HEK293 (cell line): ENCODE measurements around the gene IFT52.

Experiments
- CTCF ChIA-PET: fragments of 350-600 bp; formaldehyde crosslinking; extraction: SDS; loops from one replicate; lab custom pipeline; 2021; ENCODE audit warnings: antibody characterized with exemption; lab: Yijun Ruan, JAX
- POLR2A ChIA-PET: fragments of 300-600 bp; formaldehyde crosslinking; extraction: SDS; loops from one replicate; lab custom pipeline; 2020; ENCODE audit warnings: antibody characterized with exemption, inconsistent platforms; lab: Yijun Ruan, JAX
- H3K27ac ChIP-seq: fragments of 200-500 bp; sonication (Bioruptor generic); 2 replicates; pipeline ENCODE4 v1.5.1; 2014; ENCODE audit warnings: low read depth, low read length, control low read depth, inconsistent platforms; ENCODE audit errors: extremely low read depth
- H3K36me3 ChIP-seq, 2 experiments: fragments of 200-500 bp in 1 of 2; sonication (Bioruptor generic) in 1 of 2; 1 replicate in 1 of 2; 2 replicates in 1 of 2; pipeline ENCODE4 v1.5.1; 2014 to 2017; ENCODE audit warnings: inconsistent platforms in 2 of 2, low read length in 2 of 2; ENCODE audit not compliant: control insufficient read depth in 2 of 2, insufficient read depth in 1 of 2
- H3K4me1 ChIP-seq: fragments of 200-500 bp; sonication (Bioruptor generic); 2 replicates; pipeline ENCODE4 v1.5.1; 2014; ENCODE audit warnings: mild to moderate bottlenecking, low read length, inconsistent platforms; ENCODE audit not compliant: control insufficient read depth, insufficient read depth
- H3K4me3 ChIP-seq: 2 replicates; pipeline ENCODE4 v1.5.1; 2011; ENCODE audit warnings: low read depth, mild to moderate bottlenecking, control low read depth, low read length, moderate library complexity
- H3K9me3 ChIP-seq: fragments of 200-500 bp; sonication (Bioruptor generic); 2 replicates; pipeline ENCODE4 v1.5.1; 2014; ENCODE audit warnings: low read depth, low read length, inconsistent platforms; ENCODE audit not compliant: control insufficient read depth, insufficient read depth
- GLI2 ChIP-seq: fragments of 450-650 bp; formaldehyde crosslinking; IDR thresholded peaks from 2 replicates; pipeline ENCODE4; 2017; ENCODE audit warnings: missing biosample characterization, missing genetic modification characterization, low read depth, borderline replicate concordance
- MEIS1 ChIP-seq: sonication (generic); formaldehyde crosslinking; IDR thresholded peaks from 2 replicates; pipeline ENCODE4 v1.8.1; 2022; ENCODE audit warnings: missing genetic modification reagents, mild to moderate bottlenecking, borderline replicate concordance
- MZF1 ChIP-seq: fragments of 450-650 bp; formaldehyde crosslinking; IDR thresholded peaks from 2 replicates; pipeline ENCODE4 v1.5.1; 2017; ENCODE audit warnings: missing biosample characterization, missing genetic modification characterization, borderline replicate concordance
- PRDM6 ChIP-seq: fragments of 450-650 bp; formaldehyde crosslinking; IDR thresholded peaks from 2 replicates; pipeline ENCODE4 v1.5.1; 2017; ENCODE audit warnings: missing biosample characterization, missing genetic modification characterization
- SALL2 ChIP-seq: fragments of 450-650 bp; formaldehyde crosslinking; IDR thresholded peaks from 2 replicates; pipeline ENCODE4 v1.5.0; 2017; ENCODE audit warnings: missing biosample characterization, mild to moderate bottlenecking, missing genetic modification characterization, borderline replicate concordance
- SETDB1 ChIP-seq: IDR thresholded peaks from one replicate; pipeline ENCODE4 v1.6.1; 2017; ENCODE audit warnings: mild to moderate bottlenecking, low read length, moderate library complexity, mixed read lengths; ENCODE audit not compliant: insufficient read length
- SP2 ChIP-seq: fragments of 450-650 bp; formaldehyde crosslinking; IDR thresholded peaks from 2 replicates; pipeline ENCODE4 v1.5.1; 2016; ENCODE audit warnings: missing biosample characterization, missing genetic modification characterization
- ZBTB8A ChIP-seq: fragments of 450-650 bp; formaldehyde crosslinking; IDR thresholded peaks from 2 replicates; pipeline ENCODE4 v1.5.1; 2016; ENCODE audit warnings: missing biosample characterization, missing genetic modification characterization
- ZNF140 ChIP-seq: fragments of 450-650 bp; formaldehyde crosslinking; IDR thresholded peaks from 2 replicates; pipeline ENCODE4 v1.5.1; 2016; ENCODE audit warnings: missing biosample characterization, missing genetic modification characterization
- ZNF394 ChIP-seq: fragments of 450-650 bp; formaldehyde crosslinking; IDR thresholded peaks from 2 replicates; pipeline ENCODE4 v1.5.1; 2016; ENCODE audit warnings: missing biosample characterization, missing genetic modification characterization, mild to moderate bottlenecking, moderate library complexity, borderline replicate concordance
- ZNF423 ChIP-seq: fragments of 450-650 bp; formaldehyde crosslinking; IDR thresholded peaks from 2 replicates; pipeline ENCODE4 v1.5.1; 2016; ENCODE audit warnings: missing biosample characterization, missing genetic modification characterization
- ZNF433 ChIP-seq: fragments of 450-650 bp; formaldehyde crosslinking; IDR thresholded peaks from 2 replicates; pipeline ENCODE4 v1.5.1; 2016; ENCODE audit warnings: missing biosample characterization, missing genetic modification characterization, low read depth
- ZNF473 ChIP-seq: fragments of 450-650 bp; formaldehyde crosslinking; IDR thresholded peaks from 2 replicates; pipeline ENCODE4 v1.5.1; 2017; ENCODE audit warnings: missing biosample characterization, missing genetic modification characterization
- ZNF558 ChIP-seq: fragments of 450-650 bp; formaldehyde crosslinking; IDR thresholded peaks from 2 replicates; pipeline ENCODE4 v1.5.1; 2016; ENCODE audit warnings: missing biosample characterization, missing genetic modification characterization
- ZNF639 ChIP-seq: fragments of 450-650 bp; formaldehyde crosslinking; IDR thresholded peaks from 2 replicates; pipeline ENCODE4 v1.5.1; 2016; ENCODE audit warnings: missing biosample characterization, missing genetic modification characterization
- ZNF76 ChIP-seq: fragments of 450-650 bp; formaldehyde crosslinking; IDR thresholded peaks from 2 replicates; pipeline ENCODE4; 2016; ENCODE audit warnings: low read depth, missing biosample characterization, missing genetic modification characterization, borderline replicate concordance
- ZNF776 ChIP-seq: fragments of 450-650 bp; formaldehyde crosslinking; IDR thresholded peaks from 2 replicates; pipeline ENCODE4 v1.5.0; 2017; ENCODE audit warnings: missing biosample characterization, missing genetic modification characterization, borderline replicate concordance
- ZSCAN16 ChIP-seq: fragments of 450-650 bp; formaldehyde crosslinking; IDR thresholded peaks from 2 replicates; pipeline ENCODE4 v1.5.1; 2016; ENCODE audit warnings: missing biosample characterization, missing genetic modification characterization
- TF ChIP-seq, protein P1 (sequence below): fragments of 450-650 bp; formaldehyde crosslinking; IDR thresholded peaks from 2 replicates; pipeline ENCODE4 v1.5.1; 2016; ENCODE audit warnings: missing biosample characterization, missing genetic modification characterization, low read depth
- TF ChIP-seq, protein P2 (sequence below): fragments of 450-650 bp; formaldehyde crosslinking; conservative IDR thresholded peaks from 2 replicates; pipeline ENCODE4 v1.5.1; 2016; ENCODE audit warnings: low read depth, missing biosample characterization, missing genetic modification characterization

Gene IFT52

GRCh38 chr20:43636429-43636828 lies 45.7 kb downstream of the IFT52 start (continued):
- TF ChIP-seq SALL2 (tag by site-specific recombination) (no peak), ZNF776 (tag by site-specific recombination) (no peak), SP2 (tag by site-specific recombination) (no peak), PRDM6 (tag by site-specific recombination) (no peak), GLI2 (no peak)
- TF ChIP-seq, protein P1, sequence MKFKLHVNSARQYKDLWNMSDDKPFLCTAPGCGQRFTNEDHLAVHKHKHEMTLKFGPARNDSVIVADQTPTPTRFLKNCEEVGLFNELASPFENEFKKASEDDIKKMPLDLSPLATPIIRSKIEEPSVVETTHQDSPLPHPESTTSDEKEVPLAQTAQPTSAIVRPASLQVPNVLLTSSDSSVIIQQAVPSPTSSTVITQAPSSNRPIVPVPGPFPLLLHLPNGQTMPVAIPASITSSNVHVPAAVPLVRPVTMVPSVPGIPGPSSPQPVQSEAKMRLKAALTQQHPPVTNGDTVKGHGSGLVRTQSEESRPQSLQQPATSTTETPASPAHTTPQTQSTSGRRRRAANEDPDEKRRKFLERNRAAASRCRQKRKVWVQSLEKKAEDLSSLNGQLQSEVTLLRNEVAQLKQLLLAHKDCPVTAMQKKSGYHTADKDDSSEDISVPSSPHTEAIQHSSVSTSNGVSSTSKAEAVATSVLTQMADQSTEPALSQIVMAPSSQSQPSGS (tag by site-specific recombination): no peak

GRCh38 chr20:43642548-43642947 lies 51.8 kb downstream of the IFT52 start:
- ChIA-PET POLR2A (no interaction called here), CTCF (no interaction called here)
- no peak overlapping the region for H3K27ac ChIP-seq
- no peaks in the 10 kb centered on the region for H3K9me3 ChIP-seq
- H3K4me1 ChIP-seq: no peaks in the 10 kb centered on the region
- peaks cover 13 to 55% of the 10 kb centered on the region in 2 experiments; a peak in 2 of 3 replicates for H3K36me3 ChIP-seq
- TF ChIP-seq ZNF558 (tag by site-specific recombination) (no peak), ZNF423 (tag by site-specific recombination) (no peak), ZNF140 (tag by site-specific recombination) (no peak), MEIS1 (no peak), ZBTB8A (tag by site-specific recombination) (no peak), ZNF394 (no peak), MZF1 (tag by site-specific recombination) (no peak), ZNF433 (tag by site-specific recombination) (no peak), ZNF639 (no peak), ZSCAN16 (tag by site-specific recombination) (no peak), ZNF473 (tag by site-specific recombination) (no peak), SETDB1 (no peak), ZNF76 (tag by site-specific recombination) (no peak)
- TF ChIP-seq, protein P2, sequence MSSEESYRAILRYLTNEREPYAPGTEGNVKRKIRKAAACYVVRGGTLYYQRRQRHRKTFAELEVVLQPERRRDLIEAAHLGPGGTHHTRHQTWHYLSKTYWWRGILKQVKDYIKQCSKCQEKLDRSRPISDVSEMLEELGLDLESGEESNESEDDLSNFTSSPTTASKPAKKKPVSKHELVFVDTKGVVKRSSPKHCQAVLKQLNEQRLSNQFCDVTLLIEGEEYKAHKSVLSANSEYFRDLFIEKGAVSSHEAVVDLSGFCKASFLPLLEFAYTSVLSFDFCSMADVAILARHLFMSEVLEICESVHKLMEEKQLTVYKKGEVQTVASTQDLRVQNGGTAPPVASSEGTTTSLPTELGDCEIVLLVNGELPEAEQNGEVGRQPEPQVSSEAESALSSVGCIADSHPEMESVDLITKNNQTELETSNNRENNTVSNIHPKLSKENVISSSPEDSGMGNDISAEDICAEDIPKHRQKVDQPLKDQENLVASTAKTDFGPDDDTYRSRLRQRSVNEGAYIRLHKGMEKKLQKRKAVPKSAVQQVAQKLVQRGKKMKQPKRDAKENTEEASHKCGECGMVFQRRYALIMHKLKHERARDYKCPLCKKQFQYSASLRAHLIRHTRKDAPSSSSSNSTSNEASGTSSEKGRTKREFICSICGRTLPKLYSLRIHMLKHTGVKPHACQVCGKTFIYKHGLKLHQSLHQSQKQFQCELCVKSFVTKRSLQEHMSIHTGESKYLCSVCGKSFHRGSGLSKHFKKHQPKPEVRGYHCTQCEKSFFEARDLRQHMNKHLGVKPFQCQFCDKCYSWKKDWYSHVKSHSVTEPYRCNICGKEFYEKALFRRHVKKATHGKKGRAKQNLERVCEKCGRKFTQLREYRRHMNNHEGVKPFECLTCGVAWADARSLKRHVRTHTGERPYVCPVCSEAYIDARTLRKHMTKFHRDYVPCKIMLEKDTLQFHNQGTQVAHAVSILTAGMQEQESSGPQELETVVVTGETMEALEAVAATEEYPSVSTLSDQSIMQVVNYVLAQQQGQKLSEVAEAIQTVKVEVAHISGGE (tag by site-specific recombination): no peak
- TF ChIP-seq, protein P1 (tag by site-specific recombination): no peak
- no peak overlapping the region for H3K4me3 ChIP-seq
